ENCODE results near the gene TMEM170B.
A peak's percentile ranks its signal among the peaks of the same experiment; 100 is the strongest.

TMEM170B gene

DNA sequence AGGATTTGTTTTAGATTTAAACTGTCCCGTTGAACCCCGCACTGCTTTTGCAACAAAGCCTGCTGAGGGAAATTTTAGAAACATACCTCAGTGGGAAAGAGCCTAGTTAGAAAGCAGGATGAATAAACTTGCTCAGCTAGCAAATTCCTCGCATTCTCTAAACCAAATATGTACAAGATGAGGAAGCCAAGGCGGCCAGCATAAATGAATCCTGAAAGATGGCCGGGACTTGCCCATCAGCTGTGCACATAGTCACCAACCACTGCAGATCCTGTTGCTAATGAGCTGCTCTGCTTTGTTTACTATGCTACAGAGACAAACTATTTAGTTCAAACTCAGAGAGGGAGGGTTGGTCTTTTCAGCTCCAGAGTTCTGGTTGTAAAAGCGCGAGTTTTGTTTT is 49.0 kb downstream of the TMEM170B start:
- peak; percentile 82 for DNase-seq

- DNase-seq, result no peak
Measured at GRCh38 chr6:11589261-11589660, 51.7 kb downstream of the TMEM170B start.

DNA sequence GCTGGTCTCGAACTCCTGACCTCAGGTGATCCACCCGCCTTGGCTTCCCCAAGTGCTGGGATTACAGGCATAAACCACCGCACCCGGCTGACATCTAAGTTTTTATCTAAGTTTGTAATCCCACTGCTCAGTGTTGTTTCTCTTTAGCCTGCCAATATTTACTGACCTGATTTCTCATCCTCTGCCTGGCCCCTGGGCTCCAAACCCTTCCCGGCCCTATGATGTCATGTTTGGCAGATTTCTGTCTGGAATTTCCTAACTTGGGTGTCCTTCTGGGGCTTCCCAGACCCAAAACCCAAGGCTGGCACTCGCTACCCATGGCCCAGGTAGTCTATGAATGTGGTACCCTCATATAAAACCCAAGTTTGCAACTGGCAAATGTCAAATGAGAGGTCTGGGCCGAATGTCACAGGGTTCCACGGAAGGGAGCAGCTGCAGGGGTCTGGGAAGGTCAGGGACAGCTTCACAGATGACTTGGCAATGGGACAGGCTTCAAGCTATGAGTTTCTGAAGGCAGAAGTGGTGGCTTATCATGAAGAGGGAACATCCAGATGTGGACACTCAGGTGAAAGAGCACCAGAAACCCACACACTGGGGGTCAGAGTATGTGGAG is 54.9 kb downstream of the TMEM170B start:
- no peak for DNase-seq

GRCh38 chr6:11593096-11593495 is 55.5 kb downstream of the TMEM170B start:
- no peak for DNase-seq

DNA sequence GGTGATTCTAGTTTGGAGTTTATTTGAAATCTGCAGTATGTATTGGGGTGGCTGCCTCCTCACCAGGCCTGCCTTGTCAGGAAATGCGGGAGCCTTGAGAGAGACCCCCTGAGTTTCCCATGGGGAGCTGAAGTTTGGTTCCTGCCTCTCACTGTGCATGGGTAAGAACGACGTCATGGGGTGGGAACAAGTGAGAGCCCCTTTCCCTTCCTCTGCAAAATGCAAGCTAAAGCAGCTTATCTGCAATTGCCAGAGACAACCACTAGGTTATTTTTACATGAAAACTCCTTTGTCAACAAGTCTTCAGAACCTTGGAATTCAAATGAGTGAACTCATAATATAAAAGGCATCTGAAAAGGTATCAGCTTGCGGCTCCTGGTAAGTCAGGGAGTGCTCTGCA is 58.4 kb downstream of the TMEM170B start:
- no peak for DNase-seq

GRCh38 chr6:11596640-11597237 is 59.2 kb downstream of the TMEM170B start:
- DNase-seq, result no peak

GRCh38 chr6:11598687-11599086 is 61.1 kb downstream of the TMEM170B start:
- peak; percentile 86 for DNase-seq

DNA sequence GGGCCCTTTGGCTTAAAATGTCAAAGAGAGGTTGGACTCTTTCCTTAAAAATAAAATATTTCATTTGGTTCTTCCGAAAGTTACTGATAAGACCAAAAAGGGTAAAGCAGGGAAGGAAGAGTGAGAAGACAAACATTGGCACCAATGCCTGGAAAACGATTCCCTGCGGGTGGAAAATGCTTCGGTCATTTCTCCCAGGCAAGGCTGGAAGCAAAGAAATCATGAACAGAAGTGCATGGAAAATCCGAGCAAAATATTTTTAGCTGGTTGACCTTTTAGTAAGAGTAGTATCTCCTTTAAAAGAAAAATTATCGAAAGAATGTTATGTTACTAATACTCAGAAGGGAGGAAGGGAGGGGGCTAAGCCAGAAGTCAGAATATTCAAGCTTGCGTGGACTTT is 62.7 kb downstream of the TMEM170B start:
- DNase-seq, result no peak

DNA sequence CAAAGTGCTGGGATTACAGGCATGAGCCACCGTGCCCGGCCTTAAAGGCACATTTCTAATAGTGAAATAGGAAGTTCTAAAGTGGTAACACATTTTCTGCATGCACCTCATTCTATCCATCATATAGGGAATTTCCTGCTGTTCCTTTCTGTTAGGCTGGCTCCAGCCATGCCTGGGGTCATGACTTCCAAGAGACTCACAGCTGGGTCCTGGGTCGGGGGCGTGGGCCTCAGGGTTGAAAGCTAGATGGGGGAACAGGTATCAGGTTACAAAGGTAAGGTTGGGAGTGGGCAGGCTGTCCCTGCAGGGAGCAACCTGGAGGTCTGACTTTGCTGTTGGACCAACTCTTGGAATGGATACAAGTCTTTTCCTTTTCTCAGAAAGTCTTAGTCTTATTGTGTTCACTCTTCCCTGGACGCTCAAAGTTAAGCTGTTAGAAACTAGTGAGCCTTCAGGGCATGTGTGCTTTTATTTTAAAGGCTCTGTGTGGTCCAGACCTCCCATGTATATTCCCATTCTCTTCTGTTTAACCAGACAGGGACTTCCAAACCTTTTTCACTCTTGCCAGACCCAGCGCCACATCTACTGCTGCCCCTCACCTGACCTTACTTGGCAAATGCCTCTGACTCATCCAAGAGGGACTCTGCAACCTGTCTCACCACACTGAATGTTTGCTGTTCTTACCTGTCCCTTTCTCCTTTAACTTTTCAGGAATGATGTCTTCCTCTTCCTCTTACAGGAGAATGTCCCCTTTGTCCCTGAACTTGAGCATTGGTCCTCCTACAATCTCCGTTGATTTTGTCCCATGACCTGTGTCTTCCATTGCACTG is 64.4 kb downstream of the TMEM170B start:
- peak; percentile 86 for DNase-seq

- DNase-seq, result no peak
Measured at GRCh38 chr6:11604215-11604614, 66.7 kb downstream of the TMEM170B start.

- no peak for DNase-seq
Measured at GRCh38 chr6:11604836-11605506, 67.4 kb downstream of the TMEM170B start.

- no peak for DNase-seq
Measured at GRCh38 chr6:11605507-11605905, 68.0 kb downstream of the TMEM170B start.

DNA sequence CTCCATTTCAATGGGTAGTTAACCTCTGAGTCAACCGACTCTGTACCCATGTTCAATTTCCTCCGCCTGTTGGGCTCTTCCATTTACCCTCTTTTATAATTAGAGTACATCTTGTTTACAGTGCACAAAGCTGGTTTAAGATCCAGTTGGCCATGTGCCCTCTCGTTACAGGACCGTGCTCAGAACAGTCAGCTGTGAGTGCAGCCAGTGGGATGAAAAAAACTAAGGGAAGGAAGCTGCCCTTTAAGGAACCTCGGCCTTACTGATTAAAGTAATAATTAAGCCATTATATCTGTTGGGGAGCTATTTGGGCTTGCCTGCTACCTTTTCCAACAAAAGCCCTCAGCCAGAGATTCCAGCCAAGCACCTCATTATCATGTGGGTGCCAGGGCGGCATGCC is 68.8 kb downstream of the TMEM170B start:
- no peak for DNase-seq

- DNase-seq, result no peak
Measured at GRCh38 chr6:11607383-11607782, 69.8 kb downstream of the TMEM170B start.

GRCh38 chr6:11608600-11609323 is 71.2 kb downstream of the TMEM170B start:
- no peak for DNase-seq

GRCh38 chr6:11609324-11610071 is 71.9 kb downstream of the TMEM170B start:
- peak; percentile 92 for DNase-seq

GRCh38 chr6:11613336-11613735 is 75.8 kb downstream of the TMEM170B start:
- no peak for DNase-seq

GRCh38 chr6:11613858-11614257 is 76.3 kb downstream of the TMEM170B start:
- DNase-seq, result peak; percentile 80

- DNase-seq, result no peak
Measured at GRCh38 chr6:11614534-11615213, 77.1 kb downstream of the TMEM170B start.

GRCh38 chr6:11615214-11615602 is 77.7 kb downstream of the TMEM170B start:
- DNase-seq, result no peak

- DNase-seq, result no peak
Measured at GRCh38 chr6:11616200-11616611, 78.7 kb downstream of the TMEM170B start.

- DNase-seq, result no peak
Measured at GRCh38 chr6:11618533-11618932, 81.0 kb downstream of the TMEM170B start.
